ENCODE data around the gene CCDC159. TPM values are rescaled to one million over a fixed set of nuclear protein-coding genes. Genes with fewer than 3 reads are reported as not detected.

CCDC159 gene
- polyA plus RNA-seq (2013), result 8.3 and 9.9 TPM in 2 replicates

- Histone ChIP-seq H3K4ac (ENCODE audit: low read depth, low read length) (no peak within 1 kb of the TSS), H3K9ac (ENCODE audit: low read length) (peak within 1 kb of the TSS; percentile 65), H4K12ac (ENCODE audit: low read depth, low read length) (peak within 1 kb of the TSS; percentile 84), H3K27ac (ENCODE audit: low read depth, low read length) (peak within 1 kb of the TSS; percentile 45), H3K79me2 (ENCODE audit: control insufficient read depth, insufficient read depth, low read length, poor library complexity) (no peaks in the 10 kb centered on the region), H3K79me1 (ENCODE audit: low read length) (peaks cover 3% of the 10 kb centered on the region), H4K91ac (ENCODE audit: low read depth, low read length) (peak within 1 kb of the TSS; percentile 27), H3K27me3 (ENCODE audit: insufficient read depth, low read length) (no peaks in the 10 kb centered on the region), H3K4me2 (ENCODE audit: low read length) (peak within 1 kb of the TSS; percentile 90), H3K36me3 (ENCODE audit: control insufficient read depth in 1 of 2, insufficient read depth in 2 of 2, low read length in 2 of 2) (no peaks in the 10 kb centered on the region), H3K4me1 (ENCODE audit: control insufficient read depth in 1 of 2, insufficient read depth in 2 of 2, low read length in 2 of 2) (peaks cover 6 to 7% of the 10 kb centered on the region in 2 experiments), H2BK12ac (ENCODE audit: low read length) (no peak within 1 kb of the TSS), H2BK120ac (ENCODE audit: insufficient read depth, low read length, poor library complexity) (no peak within 1 kb of the TSS), H4K8ac (ENCODE audit: low read depth, low read length) (peak within 1 kb of the TSS; percentile 87), H2AK5ac (ENCODE audit: low read length) (no peak within 1 kb of the TSS), H2BK5ac (ENCODE audit: low read depth, low read length, poor library complexity) (no peak within 1 kb of the TSS), H3K9me3 (ENCODE audit: insufficient read depth, low read depth, low read length) (peaks cover 11% of the 10 kb centered on the region), H2AFZ (ENCODE audit: insufficient read depth, low read length, poor library complexity) (peak within 1 kb of the TSS; percentile 82), H3K14ac (ENCODE audit: low read length) (peak within 1 kb of the TSS; percentile 37), H3K4me3 (ENCODE audit: low read depth, low read length) (peak within 1 kb of the TSS; percentile 80), H3K18ac (ENCODE audit: low read length) (no peak within 1 kb of the TSS), H3K23ac (ENCODE audit: low read length) (no peak within 1 kb of the TSS)
- WGBS (ENCODE audit: extremely low coverage, insufficient coverage, insufficient read length), result no CpG with 5 or more reads among the region's 50 CpGs
- DNase-seq, result peak; percentile 99 to 100
These were observed at the start of gene CCDC159, which contains the start of gene TMEM205 for GRCh38 chr19:11346104-11346940. Gene CCDC159, plus strand, starts transcription at chr19:11346519. Its CDS starts 88 bp downstream, at chr19:11346607. Gene TMEM205, minus strand, starts transcription at chr19:11346268. Its CDS starts 649 bp downstream, at chr19:11345619.

- no peak overlapping the region for H3K18ac ChIP-seq (ENCODE audit: low read length)
- no peak overlapping the region for H2AFZ ChIP-seq (ENCODE audit: insufficient read depth, low read length, poor library complexity)
- H2AK5ac ChIP-seq (ENCODE audit: low read length), result no peak overlapping the region
- no peak overlapping the region for H4K12ac ChIP-seq (ENCODE audit: low read depth, low read length)
- no peaks in the 10 kb centered on the region for H3K79me2 ChIP-seq (ENCODE audit: control insufficient read depth, insufficient read depth, low read length, poor library complexity)
- WGBS (ENCODE audit: extremely low coverage, insufficient coverage, insufficient read length), result no CpG with 5 or more reads among the region's 8 CpGs
- H3K9ac ChIP-seq (ENCODE audit: low read length), result no peak overlapping the region
- H3K4me3 ChIP-seq (ENCODE audit: low read depth, low read length), result no peak overlapping the region
- H3K4ac ChIP-seq (ENCODE audit: low read depth, low read length), result no peak overlapping the region
- no peak overlapping the region for H4K91ac ChIP-seq (ENCODE audit: low read depth, low read length)
- H4K8ac ChIP-seq (ENCODE audit: low read depth, low read length), result no peak overlapping the region
- H3K23ac ChIP-seq (ENCODE audit: low read length), result no peak overlapping the region
- no peaks in the 10 kb centered on the region for H3K4me1 ChIP-seq (ENCODE audit: control insufficient read depth in 1 of 2, insufficient read depth in 2 of 2, low read length in 2 of 2)
- DNase-seq, result no peak
- H2BK5ac ChIP-seq (ENCODE audit: low read depth, low read length, poor library complexity), result no peak overlapping the region
- H3K79me1 ChIP-seq (ENCODE audit: low read length), result no peaks in the 10 kb centered on the region
- no peak overlapping the region for H3K14ac ChIP-seq (ENCODE audit: low read length)
- no peaks in the 10 kb centered on the region for H3K36me3 ChIP-seq (ENCODE audit: control insufficient read depth in 1 of 2, insufficient read depth in 2 of 2, low read length in 2 of 2)
- H3K27me3 ChIP-seq (ENCODE audit: insufficient read depth, low read length), result no peaks in the 10 kb centered on the region
- H3K27ac ChIP-seq (ENCODE audit: low read depth, low read length), result no peak overlapping the region
- no peak overlapping the region for H2BK12ac ChIP-seq (ENCODE audit: low read length)
- H3K9me3 ChIP-seq (ENCODE audit: insufficient read depth, low read depth, low read length), result peaks cover 4% of the 10 kb centered on the region
- H3K4me2 ChIP-seq (ENCODE audit: low read length), result no peak overlapping the region
- no peak overlapping the region for H2BK120ac ChIP-seq (ENCODE audit: insufficient read depth, low read length, poor library complexity)
These were observed 46.1 kb upstream of the CCDC159 start for GRCh38 chr19:11299946-11300810.

GRCh38 chr19:11300811-11301120 is 45.6 kb upstream of the CCDC159 start:
- Histone ChIP-seq H3K4me1 (ENCODE audit: control insufficient read depth in 1 of 2, insufficient read depth in 2 of 2, low read length in 2 of 2) (no peaks in the 10 kb centered on the region), H3K79me2 (ENCODE audit: control insufficient read depth, insufficient read depth, low read length, poor library complexity) (no peaks in the 10 kb centered on the region), H3K9ac (ENCODE audit: low read length) (no peak overlapping the region), H3K27ac (ENCODE audit: low read depth, low read length) (no peak overlapping the region), H3K14ac (ENCODE audit: low read length) (no peak overlapping the region), H3K23ac (ENCODE audit: low read length) (no peak overlapping the region), H2BK5ac (ENCODE audit: low read depth, low read length, poor library complexity) (no peak overlapping the region), H4K8ac (ENCODE audit: low read depth, low read length) (no peak overlapping the region), H4K12ac (ENCODE audit: low read depth, low read length) (no peak overlapping the region), H3K18ac (ENCODE audit: low read length) (no peak overlapping the region), H3K4ac (ENCODE audit: low read depth, low read length) (no peak overlapping the region), H3K36me3 (ENCODE audit: control insufficient read depth in 1 of 2, insufficient read depth in 2 of 2, low read length in 2 of 2) (no peaks in the 10 kb centered on the region), H3K27me3 (ENCODE audit: insufficient read depth, low read length) (no peaks in the 10 kb centered on the region), H3K4me2 (ENCODE audit: low read length) (no peak overlapping the region), H2AFZ (ENCODE audit: insufficient read depth, low read length, poor library complexity) (no peak overlapping the region), H2BK120ac (ENCODE audit: insufficient read depth, low read length, poor library complexity) (no peak overlapping the region), H3K9me3 (ENCODE audit: insufficient read depth, low read depth, low read length) (peaks cover 4% of the 10 kb centered on the region), H3K79me1 (ENCODE audit: low read length) (no peaks in the 10 kb centered on the region), H3K4me3 (ENCODE audit: low read depth, low read length) (no peak overlapping the region), H4K91ac (ENCODE audit: low read depth, low read length) (no peak overlapping the region), H2AK5ac (ENCODE audit: low read length) (no peak overlapping the region), H2BK12ac (ENCODE audit: low read length) (no peak overlapping the region)
- DNase-seq, result no peak
- WGBS (ENCODE audit: extremely low coverage, insufficient coverage, insufficient read length), result no CpG with 5 or more reads among the region's 11 CpGs

GRCh38 chr19:11304936-11305335 is 41.4 kb upstream of the CCDC159 start:
- no peak overlapping the region for H4K91ac ChIP-seq (ENCODE audit: low read depth, low read length)
- H2AFZ ChIP-seq (ENCODE audit: insufficient read depth, low read length, poor library complexity), result no peak overlapping the region
- H4K12ac ChIP-seq (ENCODE audit: low read depth, low read length), result no peak overlapping the region
- no peaks in the 10 kb centered on the region for H3K27me3 ChIP-seq (ENCODE audit: insufficient read depth, low read length)
- no peak overlapping the region for H2BK5ac ChIP-seq (ENCODE audit: low read depth, low read length, poor library complexity)
- no peak overlapping the region for H2BK12ac ChIP-seq (ENCODE audit: low read length)
- H3K9me3 ChIP-seq (ENCODE audit: insufficient read depth, low read depth, low read length), result peaks cover 4% of the 10 kb centered on the region
- no CpG with 5 or more reads among the region's 5 CpGs for WGBS (ENCODE audit: extremely low coverage, insufficient coverage, insufficient read length)
- H3K18ac ChIP-seq (ENCODE audit: low read length), result no peak overlapping the region
- H3K14ac ChIP-seq (ENCODE audit: low read length), result no peak overlapping the region
- H3K9ac ChIP-seq (ENCODE audit: low read length), result no peak overlapping the region
- no peak overlapping the region for H3K4me3 ChIP-seq (ENCODE audit: low read depth, low read length)
- DNase-seq, result no peak
- H2BK120ac ChIP-seq (ENCODE audit: insufficient read depth, low read length, poor library complexity), result no peak overlapping the region
- H3K23ac ChIP-seq (ENCODE audit: low read length), result no peak overlapping the region
- no peak overlapping the region for H3K4ac ChIP-seq (ENCODE audit: low read depth, low read length)
- no peaks in the 10 kb centered on the region for H3K36me3 ChIP-seq (ENCODE audit: control insufficient read depth in 1 of 2, insufficient read depth in 2 of 2, low read length in 2 of 2)
- H3K79me1 ChIP-seq (ENCODE audit: low read length), result no peaks in the 10 kb centered on the region
- no peak overlapping the region for H3K4me2 ChIP-seq (ENCODE audit: low read length)
- no peak overlapping the region for H3K27ac ChIP-seq (ENCODE audit: low read depth, low read length)
- H4K8ac ChIP-seq (ENCODE audit: low read depth, low read length), result no peak overlapping the region
- H3K4me1 ChIP-seq (ENCODE audit: control insufficient read depth in 1 of 2, insufficient read depth in 2 of 2, low read length in 2 of 2), result no peaks in the 10 kb centered on the region
- no peak overlapping the region for H2AK5ac ChIP-seq (ENCODE audit: low read length)
- H3K79me2 ChIP-seq (ENCODE audit: control insufficient read depth, insufficient read depth, low read length, poor library complexity), result no peaks in the 10 kb centered on the region

All from trophoblast cell (in vitro differentiated cells and primary cell).